OCI-LY3 (cell line): Measurements from ENCODE around the gene CAST.

ENCODE experiments used
- EZH2phosphoT487 ChIP-seq: fragments of 200-600 bp; shearing (Covaris generic); IDR thresholded peaks from 2 replicates; pipeline ENCODE4 v1.6.1; 2018; ENCODE audit warnings: antibody characterized with exemption, mixed run types, low read depth
- TF ChIP-seq, protein P1 (sequence below): fragments of 200-600, 300-600 bp; sonication (generic); IDR thresholded peaks from 2 replicates; pipeline ENCODE4 v1.5.1; 2014; ENCODE audit warnings: antibody characterized with exemption, low read length, low read depth

DNA sequence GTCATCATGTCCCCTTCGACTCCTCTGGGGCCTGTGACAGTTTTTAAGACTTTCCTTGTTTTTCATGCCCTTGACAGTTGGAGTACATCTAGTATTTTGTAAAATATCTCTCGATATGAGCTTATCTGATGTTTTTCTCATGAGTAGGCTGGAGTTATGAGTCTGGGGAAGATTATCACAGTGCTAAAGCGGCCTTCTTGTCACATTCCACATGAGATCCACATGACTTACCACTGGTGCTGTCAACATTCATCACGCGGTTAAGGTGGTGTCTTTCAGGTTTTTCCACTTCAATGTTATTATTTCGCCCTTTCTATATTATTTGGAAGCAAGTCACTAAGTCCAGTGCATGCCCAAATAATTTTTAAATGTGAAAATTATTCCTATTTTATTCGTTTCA, 17.1 kb upstream of the CAST start:
- TF ChIP-seq, protein P1, sequence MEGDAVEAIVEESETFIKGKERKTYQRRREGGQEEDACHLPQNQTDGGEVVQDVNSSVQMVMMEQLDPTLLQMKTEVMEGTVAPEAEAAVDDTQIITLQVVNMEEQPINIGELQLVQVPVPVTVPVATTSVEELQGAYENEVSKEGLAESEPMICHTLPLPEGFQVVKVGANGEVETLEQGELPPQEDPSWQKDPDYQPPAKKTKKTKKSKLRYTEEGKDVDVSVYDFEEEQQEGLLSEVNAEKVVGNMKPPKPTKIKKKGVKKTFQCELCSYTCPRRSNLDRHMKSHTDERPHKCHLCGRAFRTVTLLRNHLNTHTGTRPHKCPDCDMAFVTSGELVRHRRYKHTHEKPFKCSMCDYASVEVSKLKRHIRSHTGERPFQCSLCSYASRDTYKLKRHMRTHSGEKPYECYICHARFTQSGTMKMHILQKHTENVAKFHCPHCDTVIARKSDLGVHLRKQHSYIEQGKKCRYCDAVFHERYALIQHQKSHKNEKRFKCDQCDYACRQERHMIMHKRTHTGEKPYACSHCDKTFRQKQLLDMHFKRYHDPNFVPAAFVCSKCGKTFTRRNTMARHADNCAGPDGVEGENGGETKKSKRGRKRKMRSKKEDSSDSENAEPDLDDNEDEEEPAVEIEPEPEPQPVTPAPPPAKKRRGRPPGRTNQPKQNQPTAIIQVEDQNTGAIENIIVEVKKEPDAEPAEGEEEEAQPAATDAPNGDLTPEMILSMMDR: no peak
- TF ChIP-seq EZH2phosphoT487: no peak
